HL-60 (cell line): ENCODE measurements around the gene MAGI2.

Experiments
- DNase-seq, 2 experiments: peaks; one replicate each; pipeline ENCODE4 v3.0.0-alpha.2; 2010 to 2020; ENCODE audit warnings: low read depth in 1 of 2, low spot score in 1 of 2
- H3K27ac ChIP-seq: fragments of 250-450 bp; sonication (Bioruptor Pico); replicated peaks from 2 replicates; pipeline ENCODE4 v1.5.1; 2020; ENCODE audit warnings: mild to moderate bottlenecking, moderate library complexity
- H3K27me3 ChIP-seq: fragments of 250-450 bp; sonication (Bioruptor Pico); 2 replicates; pipeline ENCODE4 v1.5.1; 2021; ENCODE audit warnings: mild to moderate bottlenecking, moderate library complexity; ENCODE audit not compliant: insufficient read depth, poor library complexity, severe bottlenecking
- H3K4me3 ChIP-seq: replicated peaks from 2 replicates; pipeline ENCODE4 v1.5.1; 2011; ENCODE audit warnings: mild to moderate bottlenecking, control low read depth, low read length; ENCODE audit not compliant: insufficient read depth
- CTCF ChIP-seq: IDR thresholded peaks from one replicate; pipeline ENCODE4 v1.5.1; 2011; ENCODE audit warnings: low read length, control low read depth, inconsistent platforms; ENCODE audit not compliant: insufficient read depth
- GABPA ChIP-seq: IDR thresholded peaks from 2 replicates; pipeline ENCODE4 v1.6.1; 2012; ENCODE audit warnings: low read depth
- POLR2AphosphoS5 ChIP-seq: IDR thresholded peaks from 2 replicates; pipeline ENCODE4 v1.6.1; 2012; ENCODE audit warnings: low read depth
- REST ChIP-seq: IDR thresholded peaks from 2 replicates; pipeline ENCODE4 v1.6.1; 2012; ENCODE audit warnings: low read depth; ENCODE audit not compliant: insufficient replicate concordance
- SPI1 ChIP-seq: IDR thresholded peaks from 2 replicates; pipeline ENCODE4 v1.6.1; 2012; ENCODE audit warnings: low read depth, mild to moderate bottlenecking, borderline replicate concordance

Gene MAGI2

GRCh38 chr7:78218876-78219275 is 1234.6 kb downstream of the MAGI2 start:
- no peak for DNase-seq
- TF ChIP-seq POLR2AphosphoS5 (no peak), GABPA (no peak), REST (no peak), CTCF (no peak), SPI1 (no peak)

GRCh38 chr7:78218051-78218450 is 1235.4 kb downstream of the MAGI2 start:
- no peak overlapping the region for H3K27ac ChIP-seq
- H3K27me3 ChIP-seq: no peaks in the 10 kb centered on the region
- no peak for TF ChIP-seq POLR2AphosphoS5
- no peak for TF ChIP-seq REST
- no peak for TF ChIP-seq CTCF
- no peak for TF ChIP-seq SPI1
- DNase-seq: no peak
- H3K4me3 ChIP-seq: no peak overlapping the region

More at GRCh38 chr7:78218876-78219275, 1234.6 kb downstream of the MAGI2 start:
- Histone ChIP-seq H3K27ac (no peak overlapping the region), H3K4me3 (no peak overlapping the region), H3K27me3 (no peaks in the 10 kb centered on the region)

- no peak for DNase-seq
- TF ChIP-seq GABPA (no peak), POLR2AphosphoS5 (no peak), CTCF (no peak)
- Histone ChIP-seq H3K27me3 (no peaks in the 10 kb centered on the region), H3K27ac (no peak overlapping the region), H3K4me3 (no peak overlapping the region)
These were observed 1238.3 kb downstream of the MAGI2 start for GRCh38 chr7:78215199-78215598.

GRCh38 chr7:78213402-78213801 is 1240.1 kb downstream of the MAGI2 start:
- H3K4me3 ChIP-seq: no peak overlapping the region
- no peak for DNase-seq
- H3K27me3 ChIP-seq: no peaks in the 10 kb centered on the region
- no peak overlapping the region for H3K27ac ChIP-seq
- TF ChIP-seq GABPA: no peak
- TF ChIP-seq SPI1: no peak
- no peak for TF ChIP-seq POLR2AphosphoS5
- TF ChIP-seq REST: no peak
- no peak for TF ChIP-seq CTCF
